ENCODE data around the gene NECAP2.
"Not testable (repeated sequence)": the region's sequence is repeated elsewhere in the genome, so short reads cannot be mapped to it uniquely, and the experiment has no call there.

Gene NECAP2

GRCh38 chr1:16430606-16431005 lies 9.9 kb upstream of the NECAP2 start:
- DNase-seq (ENCODE audit: low read depth) = no peak

GRCh38 chr1:16433030-16433429 lies 7.5 kb upstream of the NECAP2 start:
- DNase-seq (ENCODE audit: low read depth) = no peak

GRCh38 chr1:16434007-16434406 lies 6.5 kb upstream of the NECAP2 start:
- no peak for DNase-seq (ENCODE audit: low read depth)

GRCh38 chr1:16434501-16434900 lies 6.0 kb upstream of the NECAP2 start:
- no peak for DNase-seq (ENCODE audit: low read depth)

- no peak for DNase-seq (ENCODE audit: low read depth)
Measured at GRCh38 chr1:16436946-16437474, 3.5 kb upstream of the NECAP2 start, which contains the start of gene SPATA21. SPATA21 (minus strand) TSS chr1:16437424; CDS start chr1:16431371, 6,053 bp downstream.

GRCh38 chr1:16438516-16438915 lies 2.0 kb upstream of the NECAP2 start:
- no peak for DNase-seq (ENCODE audit: low read depth)

GRCh38 chr1:16438924-16439323 lies 1.6 kb upstream of the NECAP2 start:
- DNase-seq (ENCODE audit: low read depth) = no peak

GRCh38 chr1:16440131-16440469 lies 424 bp upstream of the NECAP2 start:
- no peak for DNase-seq (ENCODE audit: low read depth)

GRCh38 chr1:16441282-16441665 lies 750 bp downstream of the NECAP2 start:
- DNase-seq (ENCODE audit: low read depth) = no peak

GRCh38 chr1:16442265-16442664 lies 1.7 kb downstream of the NECAP2 start:
- DNase-seq (ENCODE audit: low read depth) = no peak

- no peak for DNase-seq (ENCODE audit: low read depth)
Measured at GRCh38 chr1:16442941-16443340, 2.4 kb downstream of the NECAP2 start.

GRCh38 chr1:16443975-16444770 lies 3.6 kb downstream of the NECAP2 start:
- DNase-seq (ENCODE audit: low read depth) = no peak

GRCh38 chr1:16445052-16445451 lies 4.5 kb downstream of the NECAP2 start:
- no peak for DNase-seq (ENCODE audit: low read depth)

GRCh38 chr1:16446116-16446515 lies 5.6 kb downstream of the NECAP2 start:
- DNase-seq (ENCODE audit: low read depth) = no peak

- no peak for DNase-seq (ENCODE audit: low read depth)
Measured at GRCh38 chr1:16447641-16448040, 7.1 kb downstream of the NECAP2 start.

GRCh38 chr1:16449065-16449464 lies 8.5 kb downstream of the NECAP2 start:
- no peak for DNase-seq (ENCODE audit: low read depth)

GRCh38 chr1:16449666-16450065 lies 9.1 kb downstream of the NECAP2 start:
- DNase-seq (ENCODE audit: low read depth) = no peak

GRCh38 chr1:16450863-16451481 lies 10.4 kb downstream of the NECAP2 start:
- DNase-seq (ENCODE audit: low read depth) = no peak

GRCh38 chr1:16451841-16452528 lies 11.5 kb downstream of the NECAP2 start:
- no peak for DNase-seq (ENCODE audit: low read depth)

GRCh38 chr1:16454909-16455308 lies 14.4 kb downstream of the NECAP2 start:
- DNase-seq (ENCODE audit: low read depth) = not testable (repeated sequence)

GRCh38 chr1:16456151-16456550 lies 15.6 kb downstream of the NECAP2 start:
- not testable (repeated sequence) for DNase-seq (ENCODE audit: low read depth)

- DNase-seq (ENCODE audit: low read depth) = no peak
Measured at GRCh38 chr1:16458831-16459230, 18.3 kb downstream of the NECAP2 start.

- DNase-seq (ENCODE audit: low read depth) = no peak
Measured at GRCh38 chr1:16459352-16459925, 18.9 kb downstream of the NECAP2 start.

Measured in T-helper 22 cell (primary cell).